ENCODE data around the gene MRPL2.

DNA sequence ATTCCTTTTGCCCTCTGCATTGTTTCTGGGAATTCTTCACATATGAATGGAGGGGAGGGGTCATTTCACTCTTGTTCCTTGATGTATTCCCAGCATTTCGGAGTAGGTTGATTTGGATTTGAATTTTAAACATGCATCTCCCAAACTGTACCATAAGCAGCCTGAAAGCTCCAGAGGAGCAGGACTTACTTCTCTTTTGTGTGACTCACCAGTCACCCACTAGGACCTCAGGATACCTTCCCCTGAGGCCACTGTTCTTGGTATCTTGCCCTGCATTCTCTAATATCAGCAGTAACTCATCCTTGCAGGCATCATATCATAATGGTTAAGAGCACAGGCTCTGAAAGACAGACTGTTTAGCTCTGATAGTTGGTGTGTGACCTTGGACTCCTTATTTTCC, 703 bp downstream of the MRPL2 start:
- TF ChIP-seq CTCF (IDR thresholded peaks at IDR 0.05; ENCODE audit: insufficient read depth, low read depth, low read length) (no peak), EZH2 (IDR thresholded peaks at IDR 0.05; ENCODE audit: insufficient read depth, low read length) (no peak)
